H1 (cell line): ENCODE data around the gene TEDDM1. TPM values are rescaled to one million over a fixed set of nuclear protein-coding genes. Genes with fewer than 3 reads are reported as not detected.

Experiments used
- CTCF ChIA-PET: fragments of 300-600 bp; sonication (Branson Sonifier 250); formaldehyde crosslinking; loops from one replicate; lab custom pipeline; 2021; ENCODE audit not compliant: partially characterized antibody; lab: Charles Lee
- POLR2A ChIA-PET: fragments of 300-600 bp; sonication (Branson Sonifier 250); formaldehyde crosslinking; loops from one replicate; lab custom pipeline; 2021; ENCODE audit warnings: inconsistent platforms; ENCODE audit not compliant: partially characterized antibody; lab: Charles Lee
- DNase-seq, 2 experiments: peaks; one replicate each; pipeline versions ENCODE4 v3.0.0 to v3.0.0-alpha.2; 2010 to 2022; ENCODE audit warnings: low spot score in 2 of 2, low read depth in 1 of 2, mixed read lengths in 1 of 2
- FAIRE-seq: peaks from 2 replicates; lab custom pipeline; 2011; peaks lifted over from hg19 to GRCh38; lab: Jason Lieb, UNC
- H2AFZ ChIP-seq: 2 replicates; pipeline ENCODE4 v1.8.1; 2012; ENCODE audit warnings: low read length, inconsistent platforms
- H2AK5ac ChIP-seq: 2 replicates; pipeline ENCODE4 v1.6.1; 2013; ENCODE audit warnings: low read depth, low read length
- H2BK120ac ChIP-seq: replicated peaks from 2 replicates; pipeline ENCODE3; 2013; ENCODE audit warnings: low read depth, low read length, inconsistent platforms
- H2BK12ac ChIP-seq: 2 replicates; pipeline ENCODE4 v1.6.1; 2013; ENCODE audit warnings: low read depth, low read length
- H2BK15ac ChIP-seq: 2 replicates; pipeline ENCODE4 v1.6.1; 2013; ENCODE audit warnings: low read length
- H2BK20ac ChIP-seq: 2 replicates; pipeline ENCODE4 v1.6.1; 2013; ENCODE audit warnings: low read length
- H2BK5ac ChIP-seq: 2 replicates; pipeline ENCODE4 v1.6.1; 2013; ENCODE audit warnings: low read depth, low read length
- H3K14ac ChIP-seq: 2 replicates; pipeline ENCODE4 v1.6.1; 2013; ENCODE audit warnings: inconsistent platforms; ENCODE audit not compliant: insufficient read length
- H3K18ac ChIP-seq: 2 replicates; pipeline ENCODE4 v1.6.1; 2013; ENCODE audit warnings: low read length; ENCODE audit errors: extremely low read depth
- H3K23ac ChIP-seq: 2 replicates; pipeline ENCODE4 v1.6.1; 2013; ENCODE audit warnings: inconsistent platforms; ENCODE audit not compliant: insufficient read length
- H3K23me2 ChIP-seq: 2 replicates; pipeline ENCODE4 v1.6.1; 2013; ENCODE audit warnings: low read depth, low read length
- H3K27ac ChIP-seq: 2 replicates; pipeline ENCODE4 v1.6.1; 2011; ENCODE audit warnings: low read depth, low read length, inconsistent platforms
- H3K27me3 ChIP-seq, 4 experiments: replicated peaks in 1 of 4; 1 replicate in 1 of 4; 2 replicates in 3 of 4; pipeline versions ENCODE4 v1.6.1 to v1.8.1; 2011 to 2013; ENCODE audit warnings: low read length in 3 of 4, mild to moderate bottlenecking in 3 of 4, inconsistent platforms in 2 of 4, mixed read lengths in 2 of 4, moderate library complexity in 1 of 4; ENCODE audit not compliant: control insufficient read depth in 3 of 4, insufficient read depth in 3 of 4; ENCODE audit errors: extremely low read depth in 1 of 4
- H3K36me3 ChIP-seq, 4 experiments: 2 replicates each; pipeline versions ENCODE4 v1.6.1 to v1.8.1; 2011 to 2013; ENCODE audit warnings: mild to moderate bottlenecking in 4 of 4, low read length in 3 of 4, moderate library complexity in 2 of 4, control low read depth in 1 of 4, inconsistent platforms in 1 of 4; ENCODE audit not compliant: insufficient read depth in 4 of 4, control insufficient read depth in 2 of 4
- H3K4ac ChIP-seq: replicated peaks from 2 replicates; pipeline ENCODE3; 2013; ENCODE audit warnings: low read length, low read depth, mixed read lengths, inconsistent platforms; ENCODE audit not compliant: insufficient read length
- H3K4me1 ChIP-seq, 4 experiments: replicated peaks in 1 of 4; 1 replicate in 1 of 4; 2 replicates in 3 of 4; pipeline versions ENCODE4 v1.6.1 to v1.8.1; 2011 to 2013; ENCODE audit warnings: low read length in 3 of 4, inconsistent platforms in 2 of 4, mixed read lengths in 1 of 4; ENCODE audit not compliant: insufficient read depth in 4 of 4, control insufficient read depth in 3 of 4
- H3K4me2 ChIP-seq, 2 experiments: 2 replicates each; pipeline versions ENCODE4 v1.6.1 to v1.8.1; 2011 to 2013; ENCODE audit warnings: low read depth in 2 of 2, low read length in 2 of 2, control low read depth in 1 of 2, inconsistent platforms in 1 of 2, mild to moderate bottlenecking in 1 of 2; ENCODE audit not compliant: insufficient read depth in 1 of 2
- H3K4me3 ChIP-seq, 4 experiments: fragments of 200-600, 300-600 bp in 1 of 4; sonication (generic), shearing (Covaris generic), sonication (Bioruptor Twin) in 1 of 4; 2 replicates each; pipeline versions ENCODE4 v1.5.1 to v1.8.1; 2011 to 2016; ENCODE audit warnings: low read length in 4 of 4, low read depth in 3 of 4, control low read depth in 2 of 4, inconsistent platforms in 2 of 4, mild to moderate bottlenecking in 2 of 4, mixed read lengths in 1 of 4, moderate library complexity in 1 of 4; ENCODE audit not compliant: insufficient read depth in 2 of 4; ENCODE audit errors: extremely low read depth in 1 of 4
- H3K56ac ChIP-seq: replicated peaks from 2 replicates; pipeline ENCODE3; 2013; ENCODE audit warnings: low read depth, mild to moderate bottlenecking, mixed read lengths, low read length, inconsistent platforms; ENCODE audit not compliant: insufficient read length
- H3K79me1 ChIP-seq: 2 replicates; pipeline ENCODE4 v1.6.1; 2013; ENCODE audit warnings: low read depth, low read length, control low read depth
- H3K79me2 ChIP-seq, 2 experiments: 2 replicates each; pipeline versions ENCODE4 v1.6.1 to v1.8.1; 2012 to 2013; ENCODE audit warnings: low read length in 2 of 2, mild to moderate bottlenecking in 2 of 2, inconsistent platforms in 1 of 2; ENCODE audit not compliant: insufficient read depth in 2 of 2, control insufficient read depth in 1 of 2
- H3K9ac ChIP-seq, 4 experiments: replicated peaks in 1 of 4; 1 replicate in 1 of 4; 2 replicates in 3 of 4; pipeline versions ENCODE4 v1.6.1 to v1.8.1; 2011 to 2013; ENCODE audit warnings: low read depth in 3 of 4, low read length in 3 of 4, control low read depth in 2 of 4, mild to moderate bottlenecking in 2 of 4, moderate library complexity in 2 of 4, inconsistent platforms in 1 of 4; ENCODE audit errors: extremely low read depth in 1 of 4
- H3K9me3 ChIP-seq, 2 experiments: 2 replicates each; pipeline versions ENCODE4 v1.6.1 to v1.8.1; 2012 to 2013; ENCODE audit warnings: mild to moderate bottlenecking in 2 of 2, moderate library complexity in 2 of 2, control low read depth in 1 of 2, inconsistent platforms in 1 of 2, low read depth in 1 of 2, low read length in 1 of 2, mixed read lengths in 1 of 2; ENCODE audit not compliant: insufficient read depth in 2 of 2
- H4K20me1 ChIP-seq, 2 experiments: replicated peaks in 1 of 2; 2 replicates each; pipeline versions ENCODE3 to v1.8.1; 2011 to 2013; ENCODE audit warnings: inconsistent platforms in 2 of 2, low read length in 2 of 2, mild to moderate bottlenecking in 1 of 2; ENCODE audit not compliant: insufficient read depth in 2 of 2, control insufficient read depth in 1 of 2
- H4K5ac ChIP-seq: 2 replicates; pipeline ENCODE4 v1.6.1; 2013; ENCODE audit warnings: low read length, low read depth, mixed read lengths, inconsistent platforms; ENCODE audit not compliant: insufficient read length
- H4K8ac ChIP-seq: 2 replicates; pipeline ENCODE4 v1.8.0; 2013; ENCODE audit warnings: mild to moderate bottlenecking, moderate library complexity, low read length, inconsistent platforms; ENCODE audit not compliant: insufficient read depth; ENCODE audit errors: extremely low read depth
- H4K91ac ChIP-seq: replicated peaks from 2 replicates; pipeline ENCODE3; 2013; ENCODE audit warnings: low read length, mixed read lengths, inconsistent platforms; ENCODE audit not compliant: insufficient read length
- ASH2L ChIP-seq: fragments of 200-600, 300-600 bp; sonication (generic); IDR thresholded peaks from one replicate; pipeline ENCODE4 v1.7.1; 2017; ENCODE audit warnings: low read length
- CBX5 ChIP-seq: fragments of 300-800, 300-1000 bp; sonication (generic); IDR thresholded peaks from 2 replicates; pipeline ENCODE4 v1.7.1; 2016; ENCODE audit warnings: antibody characterized with exemption, low read length, low read depth
- EP300 ChIP-seq, 2 experiments: IDR thresholded peaks; 1 replicate in 1 of 2; 2 replicates in 1 of 2; pipeline ENCODE4 v1.6.1; 2011 to 2012; ENCODE audit warnings: low read depth in 2 of 2, low read length in 2 of 2, mild to moderate bottlenecking in 2 of 2, borderline replicate concordance in 1 of 2, inconsistent platforms in 1 of 2, moderate library complexity in 1 of 2
- SIX5 ChIP-seq: IDR thresholded peaks from 2 replicates; pipeline ENCODE4 v1.6.1; 2011; ENCODE audit warnings: mild to moderate bottlenecking, low read depth, low read length
- WGBS, 2 experiments: shearing (Covaris generic) in 1 of 2; methylation state at CpG; one replicate each; pipeline versions ENCODE4 v1.1.6 to v1.1.7; 2013 to 2015; ENCODE audit warnings: low lambda C conversion rate in 2 of 2, mixed read lengths in 2 of 2, inconsistent platforms in 1 of 2, low coverage in 1 of 2, missing lambda C conversion rate in 1 of 2; ENCODE audit not compliant: insufficient replicate concordance in 2 of 2, insufficient coverage in 1 of 2, insufficient read length in 1 of 2; ENCODE audit errors: extremely low coverage in 1 of 2, missing lambda C conversion rate in 1 of 2; 5-methylcytosine and 5-hydroxymethylcytosine counted together
- polyA plus RNA-seq, 7 experiments: library from polyadenylated mRNA; depleted of rRNA in 3 of 7; stranded (reverse) in 5 of 7; unstranded in 2 of 7; fragments of >200 nt in 5 of 7; fragments of 200-250 nt in 2 of 7; gene quantifications; 1 replicate in 5 of 7; 2 replicates in 1 of 7; 4 replicates in 1 of 7; pipeline versions ENCODE4 v1.2.1 to v1.2.3, GENCODE V29; 2011 to 2013; ENCODE audit warnings: missing spikeins in 2 of 7, mixed read lengths in 2 of 7
- total RNA-seq: library from RNA; stranded (reverse); fragmentation: NEBNext Ultra II Directional; extraction: Animal tissue kit (Norgen Biotek cat#: 25700); gene quantifications from 2 replicates; pipeline ENCODE4 v1.2.1, GENCODE V29; 2021

TEDDM1 gene
- total and polyA plus RNA-seq, 2 of the 8 experiments (the other 6 are each of a cell fraction or from before 2014, with no cell fraction given), result not detected

DNA sequence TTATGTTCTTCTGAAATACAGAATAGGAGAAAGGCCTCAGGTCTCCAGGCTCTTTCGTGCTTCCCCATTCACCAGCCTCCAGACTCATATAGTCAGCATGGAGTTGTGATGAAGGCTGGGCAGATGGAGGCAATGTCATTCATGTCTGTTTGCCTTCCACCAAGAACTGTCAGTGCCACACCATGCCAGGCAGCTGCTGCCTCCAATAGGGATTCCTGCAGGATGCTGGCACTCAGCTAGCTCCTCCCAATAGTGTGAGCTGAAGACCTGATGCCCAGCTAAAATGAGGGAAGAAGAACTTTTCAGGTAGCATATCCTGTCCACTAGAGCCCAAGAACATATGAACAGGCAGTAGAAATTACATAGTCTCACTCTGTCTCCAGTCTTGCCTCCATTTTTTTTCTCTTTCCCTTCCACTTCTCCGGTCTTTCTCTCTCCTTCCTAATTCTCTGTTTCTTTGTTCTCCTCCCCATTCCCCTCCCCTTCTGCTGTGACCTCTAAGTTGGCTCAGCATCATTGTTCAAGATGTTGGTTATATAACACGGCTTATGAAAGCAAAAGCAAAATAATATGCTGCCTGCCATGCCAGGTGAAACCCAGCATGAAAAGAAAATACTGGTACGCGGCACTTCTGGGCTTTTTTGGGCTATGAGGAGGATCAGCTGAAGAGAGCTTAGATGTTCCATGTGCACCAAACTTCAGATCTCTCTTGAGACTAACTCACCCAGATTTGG is 26.2 kb downstream of the TEDDM1 start:
- Histone ChIP-seq H4K8ac (no peak overlapping the region), H2AFZ (no peak overlapping the region), H2BK12ac (0 out of 2 replicates have a peak overlapping the region, but pooled peaks have one; percentile 39), H3K27ac (no peak overlapping the region), H3K79me1 (no peaks in the 10 kb centered on the region), H4K91ac (no peak overlapping the region), H3K79me2 (no peaks in the 10 kb centered on the region), H2BK5ac (no peak overlapping the region), H4K20me1 (no peaks in the 10 kb centered on the region), H3K23ac (no peak overlapping the region), H3K9me3 (no peaks in the 10 kb centered on the region), H2BK15ac (no peak overlapping the region), H3K4ac (no peak overlapping the region), H3K36me3 (no peaks in the 10 kb centered on the region), H3K27me3 (no peaks in the 10 kb centered on the region), H2BK20ac (no peak overlapping the region), H3K9ac (no peak overlapping the region), H3K4me3 (no peak overlapping the region), H3K56ac (no peak overlapping the region), H2AK5ac (no peak overlapping the region), H3K18ac (no peak overlapping the region), H3K4me1 (no peaks in the 10 kb centered on the region), H4K5ac (no peak overlapping the region), H3K4me2 (no peak overlapping the region), H3K14ac (no peak overlapping the region), H2BK120ac (no peak overlapping the region), H3K23me2 (no peaks in the 10 kb centered on the region)
- no peak for TF ChIP-seq ASH2L
- no peak for TF ChIP-seq SIX5
- no peak for TF ChIP-seq EP300 (IDR thresholded peaks at IDR 0.05; ENCODE audit: borderline replicate concordance in 1 of 2, low read depth in 2 of 2, low read length in 2 of 2)
- TF ChIP-seq CBX5, result no peak
- DNase-seq (no peak), FAIRE-seq (no peak)
- ChIA-PET CTCF (interaction anchor here (1.7 to 2.9 kb wide), 3 partner anchors 12 to 230 kb away, joined by 4 to 8 read pairs (median 7); no protein-coding TSS in a partner anchor), POLR2A (interaction anchor here (0.6 to 2.6 kb wide), 3 partner anchors 13 to 16 kb away, joined by 3 to 14 read pairs (median 3); no protein-coding TSS in a partner anchor)
- WGBS, 2 experiments, result 79% methylated on average over 3 of the region's 5 CpGs; no CpG with 5 or more reads in 1 of the 2 experiments
